Measurements from ENCODE around the gene UBXN7. TPM values are rescaled to one million over a fixed set of nuclear protein-coding genes. Genes with fewer than 3 reads are reported as not detected.

The UBXN7 gene
- total and polyA plus RNA-seq, 2 of the 13 experiments (the other 11 are each of a cell fraction or from before 2014, with no cell fraction given), result 12.5 to 15.9 TPM

DNA sequence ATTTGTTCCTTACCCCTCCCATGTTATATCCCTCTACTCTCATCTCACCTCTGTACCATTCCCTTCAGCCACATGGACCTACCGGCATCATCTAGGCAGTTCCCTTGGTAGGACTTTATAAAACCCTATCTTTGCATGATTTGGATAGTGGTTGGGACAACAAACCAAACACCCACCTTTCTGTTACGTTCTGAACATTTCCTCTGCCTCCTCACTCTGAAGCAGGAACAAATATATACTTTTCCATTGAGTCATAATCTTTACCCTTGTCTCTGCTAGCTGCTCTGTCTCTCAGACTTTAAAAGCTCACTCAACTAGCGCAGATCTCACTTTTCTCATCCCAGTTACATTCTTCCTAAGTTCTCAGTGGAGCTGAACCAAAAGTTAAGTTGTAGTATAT lies 17.8 kb downstream of the UBXN7 start (continued):
- TF ChIP-seq CBX2 (IDR thresholded peaks at IDR 0.05; ENCODE audit: low read depth, low read length) (no peak), CBX2 (CRISPR knock-in tag; IDR thresholded peaks at IDR 0.05; ENCODE audit: low read depth) (no peak), SMYD3 (CRISPR knock-in tag; IDR thresholded peaks at IDR 0.05) (no peak), ZKSCAN1 (IDR thresholded peaks at IDR 0.05; ENCODE audit: low read length) (no peak), ZNF350 (CRISPR knock-in tag; IDR thresholded peaks at IDR 0.05; ENCODE audit: borderline replicate concordance, low read depth) (no peak), HOXA3 (CRISPR knock-in tag; IDR thresholded peaks at IDR 0.05) (no peak), TBL1XR1 (IDR thresholded peaks at IDR 0.05; ENCODE audit: borderline replicate concordance, low read length, partially characterized antibody) (no peak), GZF1 (CRISPR knock-in tag; IDR thresholded peaks at IDR 0.05) (no peak)
- TF ChIP-seq, protein P1, sequence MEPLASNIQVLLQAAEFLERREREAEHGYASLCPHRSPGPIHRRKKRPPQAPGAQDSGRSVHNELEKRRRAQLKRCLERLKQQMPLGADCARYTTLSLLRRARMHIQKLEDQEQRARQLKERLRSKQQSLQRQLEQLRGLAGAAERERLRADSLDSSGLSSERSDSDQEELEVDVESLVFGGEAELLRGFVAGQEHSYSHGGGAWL (CRISPR knock-in tag; IDR thresholded peaks at IDR 0.05), result no peak
- TF ChIP-seq, protein P2, sequence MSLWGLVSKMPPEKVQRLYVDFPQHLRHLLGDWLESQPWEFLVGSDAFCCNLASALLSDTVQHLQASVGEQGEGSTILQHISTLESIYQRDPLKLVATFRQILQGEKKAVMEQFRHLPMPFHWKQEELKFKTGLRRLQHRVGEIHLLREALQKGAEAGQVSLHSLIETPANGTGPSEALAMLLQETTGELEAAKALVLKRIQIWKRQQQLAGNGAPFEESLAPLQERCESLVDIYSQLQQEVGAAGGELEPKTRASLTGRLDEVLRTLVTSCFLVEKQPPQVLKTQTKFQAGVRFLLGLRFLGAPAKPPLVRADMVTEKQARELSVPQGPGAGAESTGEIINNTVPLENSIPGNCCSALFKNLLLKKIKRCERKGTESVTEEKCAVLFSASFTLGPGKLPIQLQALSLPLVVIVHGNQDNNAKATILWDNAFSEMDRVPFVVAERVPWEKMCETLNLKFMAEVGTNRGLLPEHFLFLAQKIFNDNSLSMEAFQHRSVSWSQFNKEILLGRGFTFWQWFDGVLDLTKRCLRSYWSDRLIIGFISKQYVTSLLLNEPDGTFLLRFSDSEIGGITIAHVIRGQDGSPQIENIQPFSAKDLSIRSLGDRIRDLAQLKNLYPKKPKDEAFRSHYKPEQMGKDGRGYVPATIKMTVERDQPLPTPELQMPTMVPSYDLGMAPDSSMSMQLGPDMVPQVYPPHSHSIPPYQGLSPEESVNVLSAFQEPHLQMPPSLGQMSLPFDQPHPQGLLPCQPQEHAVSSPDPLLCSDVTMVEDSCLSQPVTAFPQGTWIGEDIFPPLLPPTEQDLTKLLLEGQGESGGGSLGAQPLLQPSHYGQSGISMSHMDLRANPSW (CRISPR knock-in tag; IDR thresholded peaks at IDR 0.05; ENCODE audit: borderline replicate concordance), result no peak

DNA sequence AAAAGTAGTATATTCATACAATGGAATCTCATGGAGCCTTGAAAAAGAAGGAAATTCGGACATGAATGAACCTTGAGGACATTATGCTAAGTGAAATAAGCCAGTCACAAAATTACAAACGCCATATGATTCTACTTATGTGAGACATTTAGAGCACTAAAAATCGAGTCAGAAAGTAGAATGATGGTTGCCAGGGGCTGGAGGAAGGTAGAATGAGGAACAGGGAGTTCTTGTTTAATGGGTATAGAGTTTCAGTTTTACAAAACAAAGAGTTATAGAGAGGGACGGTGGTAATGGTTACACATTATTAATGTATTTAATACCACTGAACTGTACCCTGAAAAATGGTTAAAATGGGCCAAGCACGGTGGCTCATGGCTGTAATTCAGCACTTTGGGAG lies 19.5 kb downstream of the UBXN7 start:
- POLR2A ChIA-PET, result no interaction called here
- WGBS (ENCODE audit: low lambda C conversion rate), result 92% methylated on average over 5 of the region's 5 CpGs
- H3K9ac ChIP-seq (ENCODE audit: insufficient read depth, low read depth, low read length), result no peak overlapping the region
- CTCF ChIA-PET (ENCODE audit: low intra/inter-chr PET ratio, low total read pairs), result no interaction called here
- H3K4me2 ChIP-seq (ENCODE audit: low read depth, low read length), result no peak overlapping the region
- in situ Hi-C loops (cut with HindIII; ENCODE audit: extremely low pct_ligation_motif_present, low pct_unique_long_range_greater_than_20kb), result no loop called here
- H3K9me3 ChIP-seq (ENCODE audit: low read length), result no peaks in the 10 kb centered on the region
- ATAC-seq (no peak), FAIRE-seq (no peak), DNase-seq (ENCODE audit: low spot score) (no peak)
- peaks cover 21% of the 10 kb centered on the region for H3K4me1 ChIP-seq (ENCODE audit: insufficient read depth, low read length)
- H3K4me3 ChIP-seq (replicated peaks in 1 of 3; ENCODE audit: insufficient read depth in 1 of 3, low read depth in 2 of 3, low read length in 3 of 3), result no peak overlapping the region
- no peaks in the 10 kb centered on the region for H3K36me3 ChIP-seq (replicated peaks in 1 of 2; ENCODE audit: control insufficient read depth in 1 of 2, insufficient read depth in 2 of 2, low read length in 2 of 2)
- H3K27me3 ChIP-seq (ENCODE audit: control insufficient read depth in 1 of 2, insufficient read depth in 2 of 2, low read length in 2 of 2), result no peaks in the 10 kb centered on the region
- H4K20me1 ChIP-seq (ENCODE audit: insufficient read depth, low read length), result peaks cover 39% of the 10 kb centered on the region
- TF ChIP-seq, protein P3, sequence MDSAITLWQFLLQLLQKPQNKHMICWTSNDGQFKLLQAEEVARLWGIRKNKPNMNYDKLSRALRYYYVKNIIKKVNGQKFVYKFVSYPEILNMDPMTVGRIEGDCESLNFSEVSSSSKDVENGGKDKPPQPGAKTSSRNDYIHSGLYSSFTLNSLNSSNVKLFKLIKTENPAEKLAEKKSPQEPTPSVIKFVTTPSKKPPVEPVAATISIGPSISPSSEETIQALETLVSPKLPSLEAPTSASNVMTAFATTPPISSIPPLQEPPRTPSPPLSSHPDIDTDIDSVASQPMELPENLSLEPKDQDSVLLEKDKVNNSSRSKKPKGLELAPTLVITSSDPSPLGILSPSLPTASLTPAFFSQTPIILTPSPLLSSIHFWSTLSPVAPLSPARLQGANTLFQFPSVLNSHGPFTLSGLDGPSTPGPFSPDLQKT (CRISPR knock-in tag; IDR thresholded peaks at IDR 0.05; ENCODE audit: borderline replicate concordance), result no peak
- TF ChIP-seq GFI1 (CRISPR knock-in tag; IDR thresholded peaks at IDR 0.05; ENCODE audit: borderline replicate concordance), result no peak
- TF ChIP-seq U2AF2 (IDR thresholded peaks at IDR 0.05; ENCODE audit: low read depth, low read length), result no peak
- TF ChIP-seq, protein P4, sequence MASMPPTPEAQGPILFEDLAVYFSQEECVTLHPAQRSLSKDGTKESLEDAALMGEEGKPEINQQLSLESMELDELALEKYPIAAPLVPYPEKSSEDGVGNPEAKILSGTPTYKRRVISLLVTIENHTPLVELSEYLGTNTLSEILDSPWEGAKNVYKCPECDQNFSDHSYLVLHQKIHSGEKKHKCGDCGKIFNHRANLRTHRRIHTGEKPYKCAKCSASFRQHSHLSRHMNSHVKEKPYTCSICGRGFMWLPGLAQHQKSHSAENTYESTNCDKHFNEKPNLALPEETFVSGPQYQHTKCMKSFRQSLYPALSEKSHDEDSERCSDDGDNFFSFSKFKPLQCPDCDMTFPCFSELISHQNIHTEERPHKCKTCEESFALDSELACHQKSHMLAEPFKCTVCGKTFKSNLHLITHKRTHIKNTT (CRISPR knock-in tag; IDR thresholded peaks at IDR 0.05), result no peak
- TF ChIP-seq ONECUT2 (CRISPR knock-in tag; IDR thresholded peaks at IDR 0.05), result no peak
- no peak for TF ChIP-seq ZNF496 (CRISPR knock-in tag; IDR thresholded peaks at IDR 0.05; ENCODE audit: insufficient replicate concordance)
- peaks cover 88% of the 10 kb centered on the region for H3K79me2 ChIP-seq (ENCODE audit: insufficient read depth, low read length)
- intact Hi-C loops (cut with micrococcal nuclease; ENCODE audit: unreplicated experiment), result no loop called here
- H2AFZ ChIP-seq (ENCODE audit: low read length), result no peak overlapping the region
- H3K27ac ChIP-seq (ENCODE audit: extremely low read length, insufficient read depth, low read length), result no peak overlapping the region
- no TSS peak for BruUV-seq (replicated peaks)
